RWPE2 (cell line): Measurements from ENCODE around the gene SLC37A3.
"Not testable (repeated sequence)": the region's sequence is repeated elsewhere in the genome, so short reads cannot be mapped to it uniquely, and the experiment has no call there.

ENCODE experiments used
- ATAC-seq: fragments of 200-7000 bp; cut with Tn5 transposase; 3 replicates; pipeline ENCODE4 v1.9.1; 2021; ENCODE audit warnings: low read depth
- DNase-seq: peaks from one replicate; pipeline ENCODE4 v3.0.0-alpha.2; 2020; ENCODE audit warnings: low spot score
- H3K27ac ChIP-seq: fragments of 450-650 bp; 2 replicates; pipeline ENCODE4 v1.5.1; 2017; ENCODE audit warnings: mild to moderate bottlenecking; ENCODE audit not compliant: poor library complexity, severe bottlenecking
- H3K27me3 ChIP-seq: fragments of 250-450 bp; sonication (Bioruptor Pico); 2 replicates; pipeline ENCODE4 v1.5.1; 2021; ENCODE audit warnings: mild to moderate bottlenecking, moderate library complexity; ENCODE audit not compliant: insufficient read depth, poor library complexity, severe bottlenecking
- H3K36me3 ChIP-seq: fragments of 250-450 bp; sonication (Bioruptor Pico); 2 replicates; pipeline ENCODE4 v1.5.1; 2020; ENCODE audit warnings: low read depth, mild to moderate bottlenecking, moderate library complexity
- H3K4me1 ChIP-seq: fragments of 250-450 bp; sonication (Bioruptor Pico); 2 replicates; pipeline ENCODE4 v1.5.1; 2021; ENCODE audit warnings: mild to moderate bottlenecking, moderate library complexity; ENCODE audit not compliant: insufficient read depth, poor library complexity, severe bottlenecking
- H3K4me3 ChIP-seq: fragments of 250-450 bp; sonication (Bioruptor Pico); 2 replicates; pipeline ENCODE4 v1.5.1; 2021; ENCODE audit warnings: mild to moderate bottlenecking, moderate library complexity; ENCODE audit not compliant: severe bottlenecking
- H3K9me3 ChIP-seq: fragments of 250-450 bp; sonication (Bioruptor Pico); 2 replicates; pipeline ENCODE4 v1.5.1; 2021; ENCODE audit warnings: mild to moderate bottlenecking, moderate library complexity; ENCODE audit not compliant: severe bottlenecking
- CTCF ChIP-seq: fragments of 450-650 bp; IDR thresholded peaks from one replicate; pipeline ENCODE4 v1.5.1; 2017; ENCODE audit warnings: mild to moderate bottlenecking, moderate library complexity; ENCODE audit not compliant: poor library complexity, severe bottlenecking

Gene SLC37A3

GRCh38 chr7:140345426-140345825 lies 52.9 kb downstream of the SLC37A3 start:
- H3K4me3 ChIP-seq = no peak overlapping the region
- peaks cover 38% of the 10 kb centered on the region for H3K36me3 ChIP-seq
- no peak for TF ChIP-seq CTCF
- H3K27me3 ChIP-seq = no peaks in the 10 kb centered on the region
- no peaks in the 10 kb centered on the region for H3K4me1 ChIP-seq
- ATAC-seq = no peak
- no peak for DNase-seq
- no peak overlapping the region for H3K27ac ChIP-seq
- no peaks in the 10 kb centered on the region for H3K9me3 ChIP-seq

- no peak overlapping the region for H3K27ac ChIP-seq
- H3K36me3 ChIP-seq = peaks cover 27% of the 10 kb centered on the region
- no peak for ATAC-seq
- H3K4me3 ChIP-seq = no peak overlapping the region
- no peaks in the 10 kb centered on the region for H3K4me1 ChIP-seq
- H3K9me3 ChIP-seq = no peaks in the 10 kb centered on the region
- peak; percentile 10 for TF ChIP-seq CTCF
- no peak for DNase-seq
- H3K27me3 ChIP-seq = no peaks in the 10 kb centered on the region
Measured at GRCh38 chr7:140342727-140343514, 55.4 kb downstream of the SLC37A3 start.

- not testable (repeated sequence) for H3K27me3 ChIP-seq, DNase-seq, H3K27ac ChIP-seq, ATAC-seq, H3K9me3 ChIP-seq, H3K4me1 ChIP-seq, H3K4me3 ChIP-seq
- peaks cover 29% of the 10 kb centered on the region for H3K36me3 ChIP-seq
Measured at GRCh38 chr7:140338959-140339358, 59.4 kb downstream of the SLC37A3 start.

- TF ChIP-seq CTCF = no peak
- no peak for ATAC-seq
- Histone ChIP-seq H3K9me3 (no peaks in the 10 kb centered on the region), H3K36me3 (peaks cover 24% of the 10 kb centered on the region), H3K27ac (no peak overlapping the region), H3K27me3 (no peaks in the 10 kb centered on the region), H3K4me1 (no peaks in the 10 kb centered on the region), H3K4me3 (no peak overlapping the region)
- no peak for DNase-seq
Measured at GRCh38 chr7:140334341-140335057, 63.8 kb downstream of the SLC37A3 start.

GRCh38 chr7:140333686-140334085 lies 64.6 kb downstream of the SLC37A3 start:
- peaks cover 24% of the 10 kb centered on the region for H3K36me3 ChIP-seq
- H3K4me1 ChIP-seq = no peaks in the 10 kb centered on the region
- ATAC-seq = no peak
- H3K27me3 ChIP-seq = no peaks in the 10 kb centered on the region
- no peak overlapping the region for H3K4me3 ChIP-seq
- H3K9me3 ChIP-seq = no peaks in the 10 kb centered on the region
- TF ChIP-seq CTCF = no peak
- DNase-seq = no peak
- H3K27ac ChIP-seq = no peak overlapping the region
